ENCODE results near the gene NPPB.
A peak's percentile ranks its signal among the peaks of the same experiment; 100 is the strongest.

Gene NPPB

DNA sequence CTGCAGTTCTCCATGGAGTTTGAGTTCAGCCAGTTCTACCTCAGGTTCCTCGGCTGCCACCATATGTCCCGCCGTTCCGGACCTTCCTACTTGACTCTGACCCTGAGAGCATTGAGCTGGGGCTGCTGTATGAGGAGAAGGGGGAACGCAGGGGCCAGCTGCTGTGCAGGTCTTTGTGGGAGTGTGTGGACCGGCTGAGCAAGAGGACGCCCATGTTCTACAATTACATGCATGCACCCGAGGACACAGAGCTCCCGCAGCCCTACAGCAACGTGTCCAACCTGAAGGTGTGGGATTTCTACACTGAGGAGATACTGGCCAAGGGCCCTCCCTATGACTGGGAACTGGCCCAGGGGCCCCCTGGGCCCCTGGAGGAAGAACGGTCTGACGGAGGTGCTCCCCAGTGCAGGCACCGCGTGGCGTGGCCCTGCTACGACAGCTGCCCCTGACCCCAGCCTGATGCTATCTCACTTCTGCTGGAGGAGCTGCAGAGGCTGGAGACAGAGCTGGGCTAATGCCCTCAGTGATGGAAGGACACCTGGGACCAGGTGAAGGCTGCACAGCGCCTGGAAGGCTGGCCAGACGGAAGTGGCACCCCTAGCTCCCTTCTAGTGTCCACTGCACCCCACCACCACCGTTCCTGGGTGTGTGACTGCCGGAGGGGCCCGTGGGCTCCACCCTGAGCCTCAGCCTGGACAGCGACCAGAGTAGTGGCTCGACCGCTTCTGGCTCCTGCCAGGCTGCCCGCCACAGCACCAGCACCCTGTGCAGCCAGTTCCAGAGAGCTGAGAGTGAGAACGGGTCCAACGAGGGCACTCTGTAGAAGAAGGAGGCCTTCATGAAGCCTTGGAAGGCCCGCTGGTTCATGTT is 20.8 kb upstream of the NPPB start:
- Histone ChIP-seq H3K9me3 (ENCODE audit: severe bottlenecking) (peaks cover 4% of the 10 kb centered on the region), H3K27me3 (ENCODE audit: insufficient read depth, low read depth, severe bottlenecking) (no peaks in the 10 kb centered on the region), H3K27ac (no peak overlapping the region), H3K36me3 (no peaks in the 10 kb centered on the region), H3K4me3 (ENCODE audit: low read depth, low read length) (no peak overlapping the region)
- TF ChIP-seq, protein P1, sequence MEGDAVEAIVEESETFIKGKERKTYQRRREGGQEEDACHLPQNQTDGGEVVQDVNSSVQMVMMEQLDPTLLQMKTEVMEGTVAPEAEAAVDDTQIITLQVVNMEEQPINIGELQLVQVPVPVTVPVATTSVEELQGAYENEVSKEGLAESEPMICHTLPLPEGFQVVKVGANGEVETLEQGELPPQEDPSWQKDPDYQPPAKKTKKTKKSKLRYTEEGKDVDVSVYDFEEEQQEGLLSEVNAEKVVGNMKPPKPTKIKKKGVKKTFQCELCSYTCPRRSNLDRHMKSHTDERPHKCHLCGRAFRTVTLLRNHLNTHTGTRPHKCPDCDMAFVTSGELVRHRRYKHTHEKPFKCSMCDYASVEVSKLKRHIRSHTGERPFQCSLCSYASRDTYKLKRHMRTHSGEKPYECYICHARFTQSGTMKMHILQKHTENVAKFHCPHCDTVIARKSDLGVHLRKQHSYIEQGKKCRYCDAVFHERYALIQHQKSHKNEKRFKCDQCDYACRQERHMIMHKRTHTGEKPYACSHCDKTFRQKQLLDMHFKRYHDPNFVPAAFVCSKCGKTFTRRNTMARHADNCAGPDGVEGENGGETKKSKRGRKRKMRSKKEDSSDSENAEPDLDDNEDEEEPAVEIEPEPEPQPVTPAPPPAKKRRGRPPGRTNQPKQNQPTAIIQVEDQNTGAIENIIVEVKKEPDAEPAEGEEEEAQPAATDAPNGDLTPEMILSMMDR (IDR thresholded peaks at IDR 0.05; ENCODE audit: low read depth, low read length) = no peak
- DNase-seq = no peak

DNA sequence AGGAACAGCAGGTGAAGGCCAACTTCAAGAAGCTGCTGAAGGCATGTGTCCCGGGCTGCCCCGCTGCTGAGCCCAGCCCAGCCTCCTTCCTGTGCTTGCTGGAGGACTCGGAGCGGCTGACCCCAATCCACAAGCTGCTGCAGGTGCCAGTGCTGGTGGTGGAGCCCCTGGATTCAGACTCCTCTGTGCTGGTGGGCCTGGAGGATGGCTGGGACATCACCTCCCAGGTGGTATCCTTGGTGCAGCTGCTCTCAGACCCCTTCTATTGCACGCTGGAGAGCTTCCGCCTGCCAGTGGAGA is 20.1 kb upstream of the NPPB start:
- no peak overlapping the region for H3K27ac ChIP-seq
- TF ChIP-seq, protein P1 (IDR thresholded peaks at IDR 0.05; ENCODE audit: low read depth, low read length) = no peak
- no peak overlapping the region for H3K4me3 ChIP-seq (ENCODE audit: low read depth, low read length)
- H3K9me3 ChIP-seq (ENCODE audit: severe bottlenecking) = peaks cover 4% of the 10 kb centered on the region
- no peaks in the 10 kb centered on the region for H3K36me3 ChIP-seq
- no peaks in the 10 kb centered on the region for H3K27me3 ChIP-seq (ENCODE audit: insufficient read depth, low read depth, severe bottlenecking)
- no peak for DNase-seq

DNA sequence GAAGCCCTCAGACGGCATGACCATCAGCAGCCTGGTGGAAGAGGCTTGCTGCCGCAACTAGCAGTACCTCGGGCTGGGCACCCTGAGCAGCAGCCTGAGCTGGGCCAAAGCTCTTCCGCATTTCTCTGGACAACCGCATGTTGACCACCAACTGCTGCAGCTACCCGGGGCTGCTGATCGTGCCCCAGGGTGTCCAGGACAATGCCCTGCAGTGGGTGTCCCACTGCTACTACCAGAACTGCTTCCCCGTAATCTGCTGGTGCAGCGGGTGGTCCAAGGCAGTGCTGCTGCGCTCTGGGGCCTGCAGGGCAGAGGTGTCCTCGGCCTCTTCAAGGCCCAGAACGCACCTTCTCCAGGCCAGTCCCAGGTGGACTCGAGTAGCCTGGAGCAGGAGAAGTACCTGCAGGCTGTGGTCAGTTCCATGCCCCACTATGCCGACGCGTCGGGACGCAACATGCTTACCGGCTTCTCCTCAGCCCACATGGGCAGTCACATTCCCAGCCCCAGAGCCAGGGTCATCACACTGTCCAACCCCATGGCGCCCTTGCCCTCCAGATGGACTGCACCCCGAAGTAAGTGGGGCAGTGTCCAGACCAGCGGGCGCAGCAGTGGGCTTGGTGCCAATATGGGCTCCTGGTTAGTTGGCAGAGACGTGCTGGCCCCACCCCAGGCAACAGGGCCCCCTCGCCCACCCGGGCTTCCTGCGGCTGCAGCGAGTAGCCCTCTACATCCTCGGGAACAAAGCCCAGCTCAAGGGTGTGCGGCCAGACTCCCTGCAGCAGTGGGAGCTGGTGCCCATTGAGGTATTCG is 19.5 kb upstream of the NPPB start:
- H3K9me3 ChIP-seq (ENCODE audit: severe bottlenecking) = peaks cover 4% of the 10 kb centered on the region
- H3K36me3 ChIP-seq = no peaks in the 10 kb centered on the region
- no peak overlapping the region for H3K4me3 ChIP-seq (ENCODE audit: low read depth, low read length)
- no peak overlapping the region for H3K27ac ChIP-seq
- TF ChIP-seq, protein P1 (IDR thresholded peaks at IDR 0.05; ENCODE audit: low read depth, low read length) = no peak
- H3K27me3 ChIP-seq (ENCODE audit: insufficient read depth, low read depth, severe bottlenecking) = no peaks in the 10 kb centered on the region
- no peak for DNase-seq

DNA sequence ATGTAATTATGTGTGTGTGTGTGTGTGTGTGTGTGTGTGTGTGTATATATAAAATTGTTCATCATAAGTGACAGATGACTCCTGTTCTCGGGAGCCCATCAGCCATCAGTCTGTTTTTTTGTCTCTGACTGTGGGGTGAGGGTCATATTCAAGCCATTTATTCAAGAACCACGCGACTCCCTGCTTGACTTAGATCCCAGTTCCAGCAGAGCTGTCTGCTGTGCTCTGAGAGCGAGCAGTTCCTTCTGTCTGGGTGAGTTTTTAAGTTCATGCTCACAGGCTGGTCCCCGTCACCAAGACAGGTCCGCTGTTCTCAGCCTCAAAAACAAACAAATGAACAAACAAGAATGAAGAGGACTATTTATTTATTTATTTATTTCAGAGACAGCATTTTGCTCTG is 18.3 kb upstream of the NPPB start:
- TF ChIP-seq, protein P1 (IDR thresholded peaks at IDR 0.05; ENCODE audit: low read depth, low read length) = no peak
- no peak for DNase-seq
- no peak overlapping the region for H3K27ac ChIP-seq
- peaks cover 3% of the 10 kb centered on the region for H3K9me3 ChIP-seq (ENCODE audit: severe bottlenecking)
- H3K36me3 ChIP-seq = no peaks in the 10 kb centered on the region
- no peaks in the 10 kb centered on the region for H3K27me3 ChIP-seq (ENCODE audit: insufficient read depth, low read depth, severe bottlenecking)
- H3K4me3 ChIP-seq (ENCODE audit: low read depth, low read length) = no peak overlapping the region

DNA sequence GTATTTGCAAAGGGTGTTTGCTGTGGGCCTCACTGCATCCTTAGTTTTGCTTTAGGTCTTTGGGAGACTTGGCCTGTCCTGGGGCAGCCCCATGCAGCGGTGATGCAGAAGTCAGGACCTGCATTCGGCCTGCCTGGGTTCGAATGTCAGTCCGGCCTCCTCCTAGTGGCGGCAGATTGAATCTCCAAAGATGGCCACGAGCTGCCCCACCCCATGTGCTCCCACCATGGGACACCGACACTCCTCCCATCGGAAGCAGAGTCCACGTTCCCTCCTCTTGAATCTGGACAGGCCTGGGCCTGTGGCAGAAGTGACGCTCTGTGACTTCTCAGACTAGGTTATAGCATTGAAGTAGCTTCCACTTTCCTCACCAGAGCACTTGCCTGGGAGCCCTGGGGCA is 16.3 kb upstream of the NPPB start:
- H3K27me3 ChIP-seq (ENCODE audit: insufficient read depth, low read depth, severe bottlenecking) = no peaks in the 10 kb centered on the region
- H3K4me3 ChIP-seq (ENCODE audit: low read depth, low read length) = no peak overlapping the region
- no peaks in the 10 kb centered on the region for H3K9me3 ChIP-seq (ENCODE audit: severe bottlenecking)
- TF ChIP-seq, protein P1 (IDR thresholded peaks at IDR 0.05; ENCODE audit: low read depth, low read length) = peak; percentile 30; the same call in 1 of the 2 replicates
- H3K36me3 ChIP-seq = no peaks in the 10 kb centered on the region
- H3K27ac ChIP-seq = no peak overlapping the region
- no peak for DNase-seq

All from WERI-Rb-1 (cell line).